H9 (cell line): ENCODE measurements around the gene BHLHE23. TPM values are rescaled to one million over a fixed set of nuclear protein-coding genes. Genes with fewer than 3 reads are reported as not detected.

Source experiments
- DNase-seq: peaks from one replicate; pipeline ENCODE4 v3.0.0-alpha.2; 2017
- H2AFZ ChIP-seq: one replicate; pipeline ENCODE4 v1.6.1; 2013; ENCODE audit warnings: mild to moderate bottlenecking, low read length, control low read depth, moderate library complexity
- H2AK5ac ChIP-seq: 2 replicates; pipeline ENCODE4 v1.6.1; 2013; ENCODE audit warnings: low read length, control low read depth, mixed read lengths; ENCODE audit not compliant: insufficient read length
- H2BK120ac ChIP-seq: one replicate; pipeline ENCODE4 v1.6.1; 2013; ENCODE audit warnings: low read depth, mild to moderate bottlenecking, low read length, control low read depth, inconsistent platforms; ENCODE audit not compliant: poor library complexity, severe bottlenecking
- H2BK12ac ChIP-seq: 2 replicates; pipeline ENCODE4 v1.6.1; 2013; ENCODE audit warnings: low read length, control low read depth, mixed read lengths, low read depth; ENCODE audit not compliant: insufficient read length
- H2BK15ac ChIP-seq: 2 replicates; pipeline ENCODE4 v1.6.1; 2013; ENCODE audit warnings: low read depth, low read length, control low read depth
- H2BK20ac ChIP-seq: one replicate; pipeline ENCODE4 v1.6.1; 2013; ENCODE audit warnings: low read depth, mild to moderate bottlenecking, low read length, control low read depth, inconsistent platforms; ENCODE audit not compliant: poor library complexity, severe bottlenecking
- H2BK5ac ChIP-seq: 2 replicates; pipeline ENCODE4 v1.6.1; 2013; ENCODE audit warnings: low read length, control low read depth, mixed read lengths; ENCODE audit not compliant: insufficient read length
- H3K14ac ChIP-seq: 2 replicates; pipeline ENCODE4 v1.6.1; 2013; ENCODE audit warnings: low read length, control low read depth; ENCODE audit not compliant: insufficient read depth
- H3K18ac ChIP-seq: 2 replicates; pipeline ENCODE4 v1.6.1; 2013; ENCODE audit warnings: low read depth, mild to moderate bottlenecking, mixed read lengths, low read length, control low read depth; ENCODE audit not compliant: insufficient read length
- H3K23ac ChIP-seq: 2 replicates; pipeline ENCODE4 v1.6.1; 2013; ENCODE audit warnings: low read length, control low read depth, mixed read lengths, low read depth; ENCODE audit not compliant: insufficient read length
- H3K23me2 ChIP-seq: 2 replicates; pipeline ENCODE4 v1.6.1; 2013; ENCODE audit warnings: low read depth, mild to moderate bottlenecking, mixed read lengths, low read length, control low read depth; ENCODE audit not compliant: insufficient read length, poor library complexity, severe bottlenecking
- H3K27ac ChIP-seq: 2 replicates; pipeline ENCODE4 v1.5.1; 2013; ENCODE audit warnings: low read length, control low read depth, mixed read lengths, low read depth; ENCODE audit not compliant: insufficient read length
- H3K27me3 ChIP-seq: 2 replicates; pipeline ENCODE4 v1.6.1; 2013; ENCODE audit warnings: low read length, control low read depth, inconsistent platforms; ENCODE audit not compliant: insufficient read depth
- H3K4ac ChIP-seq: 2 replicates; pipeline ENCODE4 v1.6.1; 2013; ENCODE audit warnings: low read depth, mild to moderate bottlenecking, control low read depth, inconsistent platforms, low read length, moderate library complexity
- H3K4me1 ChIP-seq: 2 replicates; pipeline ENCODE4 v1.6.1; 2013; ENCODE audit warnings: low read length, control low read depth, inconsistent platforms; ENCODE audit not compliant: insufficient read depth
- H3K4me2 ChIP-seq: 2 replicates; pipeline ENCODE4 v1.6.1; 2013; ENCODE audit warnings: low read length, control low read depth, mixed read lengths; ENCODE audit not compliant: insufficient read length, insufficient read depth
- H3K56ac ChIP-seq: 2 replicates; pipeline ENCODE4 v1.6.1; 2013; ENCODE audit warnings: low read depth, mild to moderate bottlenecking, mixed read lengths, low read length, control low read depth; ENCODE audit not compliant: insufficient read length
- H3K79me1 ChIP-seq: 2 replicates; pipeline ENCODE4 v1.6.1; 2013; ENCODE audit warnings: low read depth, mild to moderate bottlenecking, moderate library complexity, low read length, control low read depth, inconsistent platforms; ENCODE audit not compliant: insufficient read depth, poor library complexity, severe bottlenecking
- H3K79me2 ChIP-seq: 2 replicates; pipeline ENCODE4 v1.6.1; 2013; ENCODE audit warnings: low read length, control low read depth, inconsistent platforms; ENCODE audit not compliant: insufficient read depth
- H3K9ac ChIP-seq: 2 replicates; pipeline ENCODE4 v1.6.1; 2013; ENCODE audit warnings: low read length, control low read depth, mixed read lengths; ENCODE audit not compliant: insufficient read length; ENCODE audit errors: extremely low read depth
- H3K9me3 ChIP-seq: one replicate; pipeline ENCODE4 v1.6.1; 2013; ENCODE audit warnings: low read depth, low read length, inconsistent platforms; ENCODE audit not compliant: control insufficient read depth
- H3T11ph ChIP-seq: one replicate; pipeline ENCODE4 v1.6.1; 2013; ENCODE audit warnings: mild to moderate bottlenecking, low read length, control low read depth, inconsistent platforms
- H4K20me1 ChIP-seq: one replicate; pipeline ENCODE4 v1.6.1; 2013; ENCODE audit not compliant: control insufficient read depth, insufficient read length, insufficient read depth
- H4K5ac ChIP-seq: 2 replicates; pipeline ENCODE4 v1.6.1; 2013; ENCODE audit warnings: low read depth, mild to moderate bottlenecking, mixed read lengths, low read length, control low read depth; ENCODE audit not compliant: insufficient read length
- H4K8ac ChIP-seq: replicated peaks from 2 replicates; pipeline ENCODE4 v1.6.1; 2013; ENCODE audit warnings: low read length, control low read depth, mixed read lengths, low read depth; ENCODE audit not compliant: insufficient read length
- H4K91ac ChIP-seq: 2 replicates; pipeline ENCODE4 v1.6.1; 2013; ENCODE audit warnings: low read depth, mild to moderate bottlenecking, moderate library complexity, mixed read lengths, low read length, control low read depth; ENCODE audit not compliant: insufficient read length
- H3K27ac Mint-ChIP-seq, 3 experiments: 2 replicates in 2 of 3; 3 replicates in 1 of 3; pipeline ENCODE4 v1.8.0; 2020 to 2021; ENCODE audit warnings: mixed read lengths in 3 of 3, mild to moderate bottlenecking in 1 of 3, moderate library complexity in 1 of 3
- H3K27me3 Mint-ChIP-seq: 2 replicates; pipeline ENCODE4 v1.8.0; 2021; ENCODE audit warnings: low read depth, mild to moderate bottlenecking, moderate library complexity, mixed read lengths
- H3K36me3 Mint-ChIP-seq, 3 experiments: 2 replicates in 2 of 3; 3 replicates in 1 of 3; pipeline ENCODE4 v1.8.0; 2020 to 2021; ENCODE audit warnings: low read depth in 3 of 3, mixed read lengths in 3 of 3; ENCODE audit not compliant: insufficient read depth in 1 of 3
- H3K4me1 Mint-ChIP-seq, 2 experiments: 2 replicates each; pipeline ENCODE4 v1.8.0; 2020; ENCODE audit warnings: mixed read lengths in 2 of 2
- H3K4me3 Mint-ChIP-seq, 2 experiments: 2 replicates in 1 of 2; 3 replicates in 1 of 2; pipeline ENCODE4 v1.8.0; 2020 to 2021; ENCODE audit warnings: mild to moderate bottlenecking in 2 of 2, mixed read lengths in 2 of 2, moderate library complexity in 1 of 2
- H3K9me3 Mint-ChIP-seq, 2 experiments: 2 replicates in 1 of 2; 3 replicates in 1 of 2; pipeline ENCODE4 v1.8.0; 2020; ENCODE audit warnings: mild to moderate bottlenecking in 2 of 2, mixed read lengths in 2 of 2, moderate library complexity in 1 of 2
- whole genome bisulfite sequencing: extraction: QIAGEN DNeasy Blood & Tissue Kit; methylation state at CpG from one replicate; pipeline ENCODE4 v1.1.7; 2013; ENCODE audit warnings: missing lambda C conversion rate, low lambda C conversion rate, mixed read lengths; ENCODE audit not compliant: insufficient read length; ENCODE audit errors: extremely low coverage; 5-methylcytosine and 5-hydroxymethylcytosine counted together
- total RNA-seq: library from RNA; stranded (reverse); gene quantifications from 2 replicates; pipeline ENCODE4 v1.2.1, GENCODE V29; 2021
- TF ChIP-seq, protein P1 (sequence below): fragments of 200-600 bp; sonication (generic); conservative IDR thresholded peaks from 3 replicates; pipeline ENCODE4 v1.8.0; 2021; ENCODE audit warnings: antibody characterized with exemption, mild to moderate bottlenecking

BHLHE23 gene
- total RNA-seq, 1 experiment from 2014 or later = 0.35 TPM

GRCh38 chr20:63045991-63046390 is 39.2 kb upstream of the BHLHE23 start:
- TF ChIP-seq, protein P1, sequence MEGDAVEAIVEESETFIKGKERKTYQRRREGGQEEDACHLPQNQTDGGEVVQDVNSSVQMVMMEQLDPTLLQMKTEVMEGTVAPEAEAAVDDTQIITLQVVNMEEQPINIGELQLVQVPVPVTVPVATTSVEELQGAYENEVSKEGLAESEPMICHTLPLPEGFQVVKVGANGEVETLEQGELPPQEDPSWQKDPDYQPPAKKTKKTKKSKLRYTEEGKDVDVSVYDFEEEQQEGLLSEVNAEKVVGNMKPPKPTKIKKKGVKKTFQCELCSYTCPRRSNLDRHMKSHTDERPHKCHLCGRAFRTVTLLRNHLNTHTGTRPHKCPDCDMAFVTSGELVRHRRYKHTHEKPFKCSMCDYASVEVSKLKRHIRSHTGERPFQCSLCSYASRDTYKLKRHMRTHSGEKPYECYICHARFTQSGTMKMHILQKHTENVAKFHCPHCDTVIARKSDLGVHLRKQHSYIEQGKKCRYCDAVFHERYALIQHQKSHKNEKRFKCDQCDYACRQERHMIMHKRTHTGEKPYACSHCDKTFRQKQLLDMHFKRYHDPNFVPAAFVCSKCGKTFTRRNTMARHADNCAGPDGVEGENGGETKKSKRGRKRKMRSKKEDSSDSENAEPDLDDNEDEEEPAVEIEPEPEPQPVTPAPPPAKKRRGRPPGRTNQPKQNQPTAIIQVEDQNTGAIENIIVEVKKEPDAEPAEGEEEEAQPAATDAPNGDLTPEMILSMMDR = no peak
- H4K20me1 ChIP-seq = no peaks in the 10 kb centered on the region
- H3K23me2 ChIP-seq = no peaks in the 10 kb centered on the region
- no peak for DNase-seq
- no peak overlapping the region for H2BK12ac ChIP-seq
- H4K91ac ChIP-seq = no peak overlapping the region
- H3T11ph ChIP-seq = no peak overlapping the region
- no peak overlapping the region for H3K56ac ChIP-seq
- Mint-ChIP-seq H3K9me3 (peaks cover 18 to 25% of the 10 kb centered on the region in 2 experiments), H3K4me1 (no peaks in the 10 kb centered on the region), H3K4me3 (no peak overlapping the region), H3K27me3 (peaks cover 31% of the 10 kb centered on the region), H3K27ac (peak overlapping the region in 1 of 3 experiments; percentile 19; a peak in 1 of 7 replicates), H3K36me3 (peaks cover 0 to 4% (median 0%) of the 10 kb centered on the region in 3 experiments; a peak in 1 of 7 replicates)
- H3K9me3 ChIP-seq = peaks cover 8% of the 10 kb centered on the region
- no peak overlapping the region for H2BK120ac ChIP-seq
- no peaks in the 10 kb centered on the region for H3K79me2 ChIP-seq
- H2BK5ac ChIP-seq = no peak overlapping the region
- no peaks in the 10 kb centered on the region for H3K4me1 ChIP-seq
- no peak overlapping the region for H4K8ac ChIP-seq
- H3K14ac ChIP-seq = no peak overlapping the region
- no peak overlapping the region for H2BK20ac ChIP-seq
- H3K79me1 ChIP-seq = no peaks in the 10 kb centered on the region
- no peak overlapping the region for H3K4me2 ChIP-seq
- no peak overlapping the region for H2AFZ ChIP-seq
- no peak overlapping the region for H3K27ac ChIP-seq
- no peak overlapping the region for H4K5ac ChIP-seq
- H3K4ac ChIP-seq = no peak overlapping the region
- no peak overlapping the region for H3K23ac ChIP-seq
- no peak overlapping the region for H3K9ac ChIP-seq
- H2AK5ac ChIP-seq = no peak overlapping the region
- H3K18ac ChIP-seq = no peak overlapping the region
- no CpG with 5 or more reads among the region's 12 CpGs for WGBS
- no peak overlapping the region for H2BK15ac ChIP-seq
- H3K27me3 ChIP-seq = no peaks in the 10 kb centered on the region
